Measurements from ENCODE around the gene SERPINA9. TPM values are rescaled to one million over a fixed set of nuclear protein-coding genes. Genes with fewer than 3 reads are reported as not detected.
A peak's percentile ranks its signal among the peaks of the same experiment; 100 is the strongest.

Gene SERPINA9
- polyA plus RNA-seq, 1 experiment, result 0.05 TPM

- CTCF ChIA-PET, result interaction anchor here (0.9 kb wide), 1 partner anchor 57 kb away, joined by 5 read pairs; no protein-coding TSS in a partner anchor
- no peak overlapping the region for H3K4me3 ChIP-seq (ENCODE audit: low read depth, low read length)
- no peak for TF ChIP-seq CTCF (IDR thresholded peaks at IDR 0.05; ENCODE audit: low read depth, low read length)
Observed at GRCh38 chr14:94428610-94429009, 47.4 kb downstream of the SERPINA9 start.

GRCh38 chr14:94427016-94427613 is 48.9 kb downstream of the SERPINA9 start:
- Histone ChIP-seq H3K27ac (ENCODE audit: low read depth, low read length) (no peak overlapping the region), H3K27me3 (ENCODE audit: control insufficient read depth, insufficient read depth, low read length) (peaks cover 14% of the 10 kb centered on the region), H3K9me3 (ENCODE audit: control insufficient read depth, insufficient read depth, low read length) (no peaks in the 10 kb centered on the region), H3K4me3 (ENCODE audit: low read depth, low read length) (no peak overlapping the region)
- DNase-seq (ENCODE audit: low read depth, low spot score), result no peak
- ChIA-PET POLR2A (no interaction called here), CTCF (interaction anchor here (0.9 to 1.2 kb wide), 2 partner anchors 60 to 112 kb away, joined by 3 to 6 read pairs; no protein-coding TSS in a partner anchor)
- no peak for TF ChIP-seq CTCF (IDR thresholded peaks at IDR 0.05; ENCODE audit: low read depth, low read length)

More at GRCh38 chr14:94428610-94429009, 47.4 kb downstream of the SERPINA9 start:
- Histone ChIP-seq H3K27ac (ENCODE audit: low read depth, low read length) (no peak overlapping the region), H3K9me3 (ENCODE audit: control insufficient read depth, insufficient read depth, low read length) (no peaks in the 10 kb centered on the region), H3K27me3 (ENCODE audit: control insufficient read depth, insufficient read depth, low read length) (peaks cover 14% of the 10 kb centered on the region)
- POLR2A ChIA-PET, result no interaction called here
- DNase-seq (ENCODE audit: low read depth, low spot score), result no peak

GRCh38 chr14:94426526-94426925 is 49.5 kb downstream of the SERPINA9 start:
- POLR2A ChIA-PET, result no interaction called here
- Histone ChIP-seq H3K4me3 (ENCODE audit: low read depth, low read length) (no peak overlapping the region), H3K27me3 (ENCODE audit: control insufficient read depth, insufficient read depth, low read length) (peaks cover 14% of the 10 kb centered on the region), H3K27ac (ENCODE audit: low read depth, low read length) (no peak overlapping the region), H3K9me3 (ENCODE audit: control insufficient read depth, insufficient read depth, low read length) (no peaks in the 10 kb centered on the region)
- DNase-seq (ENCODE audit: low read depth, low spot score), result no peak
- CTCF ChIA-PET, result interaction anchor here (0.9 to 1.2 kb wide), 2 partner anchors 60 to 113 kb away, joined by 3 to 6 read pairs; no protein-coding TSS in a partner anchor
- no peak for TF ChIP-seq CTCF (IDR thresholded peaks at IDR 0.05; ENCODE audit: low read depth, low read length)

- no peak for TF ChIP-seq CTCF (IDR thresholded peaks at IDR 0.05; ENCODE audit: low read depth, low read length)
- ChIA-PET CTCF (interaction anchor here (1.2 kb wide), 3 partner anchors 9 to 125 kb away, joined by 5 to 6 read pairs (median 6); no protein-coding TSS in a partner anchor), POLR2A (no interaction called here)
- Histone ChIP-seq H3K27ac (ENCODE audit: low read depth, low read length) (no peak overlapping the region), H3K4me3 (ENCODE audit: low read depth, low read length) (no peak overlapping the region), H3K27me3 (ENCODE audit: control insufficient read depth, insufficient read depth, low read length) (peaks cover 14% of the 10 kb centered on the region), H3K9me3 (ENCODE audit: control insufficient read depth, insufficient read depth, low read length) (no peaks in the 10 kb centered on the region)
- no peak for DNase-seq (ENCODE audit: low read depth, low spot score)
Observed at GRCh38 chr14:94424371-94424770, 51.6 kb downstream of the SERPINA9 start.

- DNase-seq (ENCODE audit: low read depth, low spot score), result no peak
- TF ChIP-seq CTCF (IDR thresholded peaks at IDR 0.05; ENCODE audit: low read depth, low read length), result peak; percentile 73
- 0 out of 2 replicates have a peak overlapping the region, but pooled peaks have one; percentile 10 for H3K4me3 ChIP-seq (ENCODE audit: low read depth, low read length)
- no peak overlapping the region for H3K27ac ChIP-seq (ENCODE audit: low read depth, low read length)
- no peaks in the 10 kb centered on the region for H3K9me3 ChIP-seq (ENCODE audit: control insufficient read depth, insufficient read depth, low read length)
- ChIA-PET CTCF (interaction anchor here (0.6 to 3.5 kb wide), 16 partner anchors 10 to 1571 kb away, joined by 3 to 35 read pairs (median 4); no protein-coding TSS in a partner anchor), POLR2A (no interaction called here)
- H3K27me3 ChIP-seq (ENCODE audit: control insufficient read depth, insufficient read depth, low read length), result peaks cover 14% of the 10 kb centered on the region
Observed at GRCh38 chr14:94423453-94424056, 52.4 kb downstream of the SERPINA9 start.

Data from AG04450 (cell line).